Body of pancreas (tissue), 4 donors: ENCODE data around the gene IGLL5. TPM values are rescaled to one million over a fixed set of nuclear protein-coding genes. Genes with fewer than 3 reads are reported as not detected.

Source experiments
- ATAC-seq: fragments of 150-250 bp; one replicate; pipeline ENCODE4 v1.9.1; 2016
- DNase-seq, 4 donors: peaks; one replicate each; pipeline ENCODE4 v3.0.0-alpha.2; 2019
- H3K27ac ChIP-seq, 4 donors: fragments of 200-600 bp; sonication (generic); 1 replicate in 3 of 4; 2 replicates in 1 of 4; pipeline versions ENCODE4 v1.5.1 to v1.6.1; 2016 to 2019; ENCODE audit warnings: mild to moderate bottlenecking in 1 of 4, mixed read lengths in 1 of 4, moderate library complexity in 1 of 4
- H3K27me3 ChIP-seq, 2 donors: fragments of 200-600 bp; sonication (generic); one replicate each; pipeline ENCODE4 v1.6.0; 2016; ENCODE audit warnings: mild to moderate bottlenecking in 1 of 2
- H3K36me3 ChIP-seq, 2 donors: fragments of 200-600 bp; sonication (generic); replicated peaks in 1 of 2; 2 replicates each; pipeline ENCODE4 v1.5.1; 2016; ENCODE audit warnings: low read depth in 2 of 2; ENCODE audit not compliant: insufficient read depth in 1 of 2
- H3K4me1 ChIP-seq: fragments of 200-600 bp; sonication (generic); one replicate; pipeline ENCODE4 v1.6.0; 2016
- H3K4me3 ChIP-seq, 2 donors: fragments of 200-600 bp; sonication (generic); 1 replicate in 1 of 2; 2 replicates in 1 of 2; pipeline ENCODE4 v1.5.1; 2016 to 2019
- H3K9me3 ChIP-seq, 3 donors: fragments of 200-600 bp; sonication (generic); 1 replicate in 2 of 3; 2 replicates in 1 of 3; pipeline ENCODE4 v1.5.1; 2016
- CTCF ChIP-seq, 7 experiments: fragments of 450-650 bp in 4 of 7; fragments of 200-600 bp in 3 of 7; sonication (generic) in 3 of 7; IDR thresholded peaks; one replicate each; pipeline ENCODE4 v1.5.1; 2016 to 2019; ENCODE audit warnings: antibody characterized with exemption in 7 of 7
- POLR2A ChIP-seq, 3 donors: fragments of 450-650 bp; IDR thresholded peaks; one replicate each; pipeline ENCODE4 v1.6.1; 2016; ENCODE audit warnings: antibody characterized with exemption in 3 of 3, mild to moderate bottlenecking in 2 of 3
- WGBS, 2 donors: methylation state at CpG; one replicate each; pipeline ENCODE4 v1.1.5; 2017; 5-methylcytosine and 5-hydroxymethylcytosine counted together
- intact Hi-C: fragments of 100-400 bp; cut with DNase I; formaldehyde crosslinking; loops from one replicate; pipeline ENCODE4 v1.15.1; 2023
- total RNA-seq, 2 donors: library from RNA; depleted of rRNA; stranded (reverse); fragments of >200 nt; gene quantifications; one replicate each; pipeline ENCODE4 v1.1.0, GENCODE V29; 2016

Gene IGLL5
- total RNA-seq, 2 donors from 2014 or later = 3.4 to 5.3 TPM

DNA sequence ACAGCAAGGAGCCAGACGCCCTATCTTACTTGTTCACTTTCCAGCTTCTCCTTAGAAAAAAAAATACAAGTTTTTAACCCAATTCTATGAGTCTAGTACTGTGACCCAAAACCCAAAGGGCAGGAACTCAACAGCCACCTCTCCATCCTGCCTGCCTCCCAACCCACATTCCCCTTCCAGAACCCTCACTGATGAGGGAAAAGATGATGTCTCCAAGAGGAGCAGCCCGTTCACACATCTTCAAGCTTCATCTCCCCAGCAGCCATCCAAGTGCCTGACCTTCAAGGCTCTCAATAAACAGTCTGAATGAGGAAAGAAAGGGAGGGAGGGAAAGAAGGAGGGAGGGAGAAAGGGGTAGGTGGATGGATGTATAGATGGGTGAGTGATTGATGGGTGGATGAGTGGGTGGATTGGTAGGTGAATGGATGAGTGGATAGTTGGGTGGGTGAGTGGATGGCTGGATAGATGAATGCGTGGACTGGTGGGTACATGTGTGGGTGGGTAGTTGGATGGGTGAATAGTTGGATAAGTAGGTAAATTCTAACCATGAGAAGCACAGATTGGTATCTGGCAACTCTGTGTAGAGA is 50.4 kb downstream of the IGLL5 start:
- DNase-seq = no peak

DNA sequence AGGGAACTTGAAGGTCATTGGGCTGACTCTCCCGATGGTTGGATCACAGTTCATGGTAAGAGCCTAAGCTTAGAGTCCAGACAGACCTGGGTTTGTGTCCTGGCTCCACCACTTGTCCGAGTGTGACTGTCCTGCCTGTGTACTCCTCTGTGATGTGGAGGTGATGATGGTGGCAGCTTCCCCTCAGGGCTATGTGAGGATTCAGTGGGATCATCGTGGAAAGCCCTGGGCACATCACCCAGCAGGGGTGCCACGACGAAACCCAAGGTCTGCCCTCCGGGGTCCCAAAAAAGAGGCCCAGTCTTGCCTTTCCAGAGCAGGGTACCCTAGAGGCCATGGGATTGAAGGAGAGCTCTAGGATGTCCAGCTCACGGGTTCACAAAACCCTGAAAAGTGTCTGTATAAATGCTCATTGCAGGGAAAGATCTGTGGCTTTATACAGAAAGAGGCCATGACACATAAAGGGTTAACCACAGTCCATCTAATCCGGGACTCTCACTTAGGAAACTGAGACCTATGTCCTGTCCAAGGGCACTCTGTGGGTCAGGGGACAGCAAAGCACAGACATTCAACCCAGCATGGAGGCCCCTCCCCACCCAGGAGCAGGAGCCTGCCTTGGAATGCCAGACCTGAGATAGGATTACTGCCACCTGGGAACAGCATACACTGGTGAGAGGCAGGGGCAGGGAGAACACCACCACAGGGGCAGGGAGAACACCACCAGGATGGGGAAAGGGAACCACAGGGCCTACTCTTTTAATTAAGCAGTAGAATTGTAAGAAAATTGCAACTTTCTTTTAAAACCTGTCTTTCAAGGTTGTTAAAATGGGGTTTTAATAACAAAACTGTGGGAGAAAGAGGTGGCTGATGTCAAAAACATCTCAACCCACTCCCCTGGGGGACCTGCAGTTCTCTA is 51.3 kb downstream of the IGLL5 start:
- no peak for ATAC-seq
- DNase-seq = no peak
- intact Hi-C loops = no loop called here
- TF ChIP-seq POLR2A (IDR thresholded peaks at IDR 0.05) (no peak), CTCF (IDR thresholded peaks at IDR 0.05) (no peak)
- Histone ChIP-seq H3K27ac (no peak overlapping the region), H3K27me3 (no peaks in the 10 kb centered on the region), H3K4me1 (no peaks in the 10 kb centered on the region), H3K36me3 (no peaks in the 10 kb centered on the region), H3K9me3 (no peaks in the 10 kb centered on the region), H3K4me3 (no peak overlapping the region)
- WGBS, 2 donors = 59 to 78% methylated on average over 6 to 8 of the region's 8 CpGs

More for the DNA sequence above, 50.4 kb downstream of the IGLL5 start:
- ATAC-seq = no peak
- TF ChIP-seq POLR2A (IDR thresholded peaks at IDR 0.05) (no peak), CTCF (IDR thresholded peaks at IDR 0.05) (no peak)
- Histone ChIP-seq H3K9me3 (no peaks in the 10 kb centered on the region), H3K36me3 (no peaks in the 10 kb centered on the region), H3K4me3 (no peak overlapping the region), H3K27ac (no peak overlapping the region), H3K4me1 (no peaks in the 10 kb centered on the region), H3K27me3 (no peaks in the 10 kb centered on the region)
- WGBS, 2 donors = 64 to 70% methylated on average over 3 of the region's 3 CpGs
- intact Hi-C loops = no loop called here

DNA sequence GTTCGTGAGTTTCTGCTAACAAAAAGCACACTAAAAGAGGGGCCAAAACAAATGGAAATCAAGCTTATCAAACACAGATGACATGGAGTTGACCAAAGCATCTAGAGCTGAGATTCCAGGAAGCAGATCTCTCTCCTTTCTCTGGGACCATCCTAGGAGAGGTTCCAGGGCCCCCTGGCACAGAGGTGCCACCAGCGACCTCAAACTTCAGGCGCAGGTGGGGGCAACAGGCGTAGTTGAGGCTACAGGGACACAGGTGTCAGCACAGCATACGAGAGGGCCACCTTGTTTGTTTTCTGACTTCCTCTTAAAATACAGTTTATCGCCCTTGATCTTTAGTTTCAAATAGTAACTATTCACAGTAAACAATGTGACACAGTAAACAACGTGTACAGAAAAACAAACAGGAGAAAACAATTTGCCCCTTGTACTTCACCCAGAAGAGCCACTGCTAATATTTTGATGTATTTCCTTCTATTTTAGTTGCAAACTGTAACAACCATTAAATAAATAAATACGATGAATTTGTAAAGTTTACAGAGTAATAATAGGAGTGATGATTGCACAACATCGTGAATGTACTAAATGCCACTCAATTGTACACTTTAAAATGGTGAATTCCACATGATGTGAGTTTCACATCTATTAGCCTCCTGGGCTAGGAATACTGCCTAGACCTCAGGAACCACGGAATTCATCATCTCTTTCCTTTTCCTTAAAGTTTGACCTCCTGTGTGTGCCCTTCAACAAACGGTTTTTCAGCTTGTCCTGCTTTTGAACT is 52.2 kb downstream of the IGLL5 start:
- 51 to 52% methylated on average over 11 of the region's 11 CpGs for WGBS, 2 donors
- no peak for ATAC-seq
- Histone ChIP-seq H3K9me3 (no peaks in the 10 kb centered on the region), H3K4me3 (no peak overlapping the region), H3K4me1 (no peaks in the 10 kb centered on the region), H3K36me3 (no peaks in the 10 kb centered on the region), H3K27me3 (no peaks in the 10 kb centered on the region), H3K27ac (no peak overlapping the region)
- intact Hi-C loops = no loop called here
- TF ChIP-seq CTCF (IDR thresholded peaks at IDR 0.05) (no peak), POLR2A (IDR thresholded peaks at IDR 0.05) (no peak)
- DNase-seq = no peak

DNA sequence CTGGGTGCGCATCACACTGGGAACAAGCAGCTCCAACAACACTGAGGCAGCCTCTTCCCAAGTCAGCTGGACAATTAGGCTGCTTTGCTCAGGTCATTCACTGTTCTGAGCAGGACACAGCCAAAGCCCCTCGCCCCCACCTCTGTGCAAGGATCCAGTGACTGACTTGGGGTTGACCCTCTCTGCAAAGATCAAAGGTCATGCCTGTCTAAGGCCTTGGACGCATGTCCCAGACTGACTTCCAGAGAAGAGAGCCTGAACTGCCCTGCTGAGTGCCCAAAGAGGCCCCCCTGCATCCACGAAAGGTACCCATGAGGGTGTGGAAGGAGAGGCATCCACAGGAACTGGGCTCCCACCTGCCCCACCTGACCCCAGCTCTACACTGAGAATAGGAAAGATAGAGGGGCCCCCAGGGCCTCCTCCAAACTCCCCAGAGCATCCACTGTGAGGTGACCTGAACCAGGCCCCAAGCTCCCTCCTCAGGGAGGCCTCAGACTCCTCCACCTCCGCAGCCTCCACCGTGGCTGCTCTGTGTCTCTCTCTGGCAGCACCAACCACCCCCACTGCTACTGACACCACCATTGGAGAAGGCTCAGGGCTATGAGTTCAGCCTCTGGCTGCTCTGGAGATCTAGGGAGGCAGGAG is 53.5 kb downstream of the IGLL5 start:
- Histone ChIP-seq H3K36me3 (no peaks in the 10 kb centered on the region), H3K4me1 (no peaks in the 10 kb centered on the region), H3K27ac (no peak overlapping the region), H3K9me3 (no peaks in the 10 kb centered on the region), H3K4me3 (no peak overlapping the region), H3K27me3 (no peaks in the 10 kb centered on the region)
- WGBS, 2 donors = 83 to 88% methylated on average over 3 to 6 of the region's 6 CpGs
- DNase-seq (no peak), ATAC-seq (no peak)
- intact Hi-C loops = no loop called here
- TF ChIP-seq POLR2A (IDR thresholded peaks at IDR 0.05) (no peak), CTCF (IDR thresholded peaks at IDR 0.05) (no peak)
